HG02588 (cell line): ENCODE measurements around the gene POLR2L.

Experiments used
- ATAC-seq: cut with Tn5 transposase; IDR thresholded peaks from one replicate; pipeline ENCODE4 v1.9.1; 2021; ENCODE audit warnings: mild to moderate bottlenecking, moderate library complexity; ENCODE audit not compliant: unreplicated experiment

Gene POLR2L

GRCh38 chr11:828506-829175, 13.7 kb downstream of the POLR2L start:
- no peak for ATAC-seq

GRCh38 chr11:827897-828192, 14.5 kb downstream of the POLR2L start, which contains the start of gene CRACR2B:
CRACR2B (plus strand) TSS chr11:827919; CDS start chr11:828608, 689 bp downstream.
- no peak for ATAC-seq

- peak; percentile 29 for ATAC-seq
These were observed 15.0 kb downstream of the POLR2L start for GRCh38 chr11:827146-827896.

DNA sequence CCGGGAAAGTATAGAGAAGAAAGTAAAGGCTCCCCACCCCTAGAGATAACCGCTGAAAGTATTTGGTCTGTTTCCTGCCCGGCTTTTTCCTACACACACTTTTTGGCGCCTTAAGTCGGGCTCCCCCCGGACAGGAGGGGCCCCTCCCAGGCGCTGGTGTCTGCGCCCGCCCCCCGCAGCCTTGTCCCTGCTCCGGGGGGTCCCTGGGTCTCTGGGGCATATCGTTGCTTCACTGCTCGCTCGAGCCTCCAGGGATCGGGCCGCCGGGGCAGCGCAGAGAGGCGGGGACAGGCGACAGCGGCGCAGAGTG, 15.5 kb downstream of the POLR2L start:
- ATAC-seq: no peak

- ATAC-seq: no peak
These were observed 16.1 kb downstream of the POLR2L start for GRCh38 chr11:826227-826621.

GRCh38 chr11:825366-826226, 16.7 kb downstream of the POLR2L start:
- no peak for ATAC-seq

- ATAC-seq: no peak
These were observed 17.4 kb downstream of the POLR2L start for GRCh38 chr11:824942-825341.

DNA sequence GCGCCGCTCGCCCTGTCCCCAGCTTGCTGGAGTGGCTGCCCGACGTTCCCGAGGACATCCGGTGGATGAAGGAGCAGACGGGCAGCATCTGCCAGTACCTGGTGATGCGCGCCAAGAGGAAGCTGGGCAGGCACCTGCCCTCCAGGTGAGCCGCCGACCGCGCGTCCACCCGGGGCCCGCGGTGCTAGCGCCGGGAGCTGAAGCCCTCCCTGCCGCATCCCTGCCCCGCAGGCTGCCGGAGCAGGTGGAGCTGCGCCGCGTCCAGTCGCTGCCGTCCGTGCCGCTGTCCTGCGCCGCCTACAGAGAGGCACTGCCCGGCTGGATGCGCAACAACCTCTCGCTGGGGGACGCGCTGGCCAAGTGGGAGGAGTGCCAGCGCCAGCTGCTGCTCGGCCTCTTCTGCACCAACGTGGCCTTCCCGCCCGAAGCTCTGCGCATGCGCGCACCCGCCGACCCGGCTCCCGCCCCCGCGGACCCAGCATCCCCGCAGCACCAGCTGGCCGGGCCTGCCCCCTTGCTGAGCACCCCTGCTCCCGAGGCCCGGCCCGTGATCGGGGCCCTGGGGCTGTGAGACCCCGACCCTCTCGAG, 17.9 kb downstream of the POLR2L start:
- ATAC-seq: no peak

DNA sequence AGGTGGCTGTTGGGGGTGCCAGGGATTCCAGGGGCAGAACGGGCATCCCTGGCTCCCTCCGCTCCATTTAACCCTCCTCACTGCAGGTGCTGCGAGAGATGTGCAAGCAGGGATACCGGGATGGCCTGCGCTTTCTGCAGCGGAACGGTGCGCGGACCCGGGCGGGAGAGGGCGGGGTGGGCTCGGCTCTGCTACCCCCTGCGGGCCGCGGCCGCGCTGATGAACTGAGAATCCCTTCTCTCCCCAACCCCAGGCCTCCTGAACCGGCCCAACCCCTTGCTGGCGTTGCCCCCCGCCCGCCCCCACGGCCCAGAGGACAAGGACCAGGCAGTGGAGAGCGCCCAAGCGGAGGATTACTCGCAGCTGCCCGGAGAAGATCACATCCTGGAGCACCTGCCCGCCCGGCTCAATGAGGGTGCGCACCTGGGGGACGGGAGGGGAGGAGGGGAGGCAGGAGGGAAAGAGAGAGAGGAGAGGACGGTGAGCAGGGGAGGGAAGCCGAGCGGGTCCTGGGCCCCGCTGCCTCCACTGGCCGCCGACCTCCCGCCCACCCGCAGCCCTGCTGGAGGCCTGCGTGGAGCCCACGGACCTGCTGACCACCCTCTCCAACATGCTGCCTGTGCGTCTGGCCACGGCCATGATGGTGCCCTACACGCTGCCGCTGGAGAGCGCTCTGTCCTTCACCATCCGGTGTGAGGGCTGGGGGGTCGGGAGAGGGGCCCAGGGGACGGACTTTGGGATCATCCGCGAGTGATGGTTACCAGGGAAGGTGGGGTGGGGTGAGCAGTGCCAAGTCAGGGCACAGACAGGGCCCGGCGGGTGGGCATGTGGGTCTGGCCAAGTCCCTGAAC, 18.7 kb downstream of the POLR2L start:
- ATAC-seq: no peak

DNA sequence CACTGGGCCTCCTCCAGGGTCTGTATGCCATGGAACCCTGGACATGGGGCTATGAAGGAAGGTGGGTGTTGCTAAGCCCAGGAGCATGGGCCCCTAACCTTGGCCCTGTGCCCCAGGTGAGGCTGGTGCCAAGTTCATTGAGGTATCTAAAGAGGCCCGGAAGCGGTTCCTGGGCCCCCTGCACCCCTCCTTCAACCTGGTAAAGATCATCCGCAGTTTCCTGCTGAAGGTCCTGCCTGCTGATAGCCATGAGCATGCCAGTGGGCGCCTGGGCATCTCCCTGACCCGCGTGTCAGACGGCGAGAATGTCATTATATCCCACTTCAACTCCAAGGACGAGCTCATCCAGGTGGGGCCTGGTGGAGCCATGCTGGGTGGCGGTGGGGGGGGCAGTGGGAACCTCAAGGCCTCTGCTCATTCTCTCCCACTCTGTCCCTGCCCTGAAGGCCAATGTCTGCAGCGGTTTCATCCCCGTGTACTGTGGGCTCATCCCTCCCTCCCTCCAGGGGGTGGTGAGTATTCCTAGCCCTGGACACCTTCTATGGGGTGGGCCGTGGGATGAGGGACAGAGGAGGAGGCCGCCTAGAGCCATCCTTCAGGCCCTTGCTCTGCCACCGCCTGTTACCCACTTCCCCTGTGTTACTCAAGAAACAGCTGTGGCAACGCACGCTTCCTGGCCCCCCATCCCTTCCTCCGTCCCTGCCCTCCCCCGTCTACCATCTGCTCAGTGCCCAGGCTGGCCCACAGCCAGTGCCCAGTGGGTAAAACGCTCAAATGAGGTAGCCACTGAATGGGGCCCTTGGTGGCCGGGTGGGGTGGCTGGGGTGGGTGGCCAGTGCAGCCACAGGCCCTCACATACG, 20.6 kb downstream of the POLR2L start:
- no peak for ATAC-seq

- no peak for ATAC-seq
These were observed 21.4 kb downstream of the POLR2L start for GRCh38 chr11:820655-821511.

GRCh38 chr11:819943-820649, 22.2 kb downstream of the POLR2L start:
- ATAC-seq: peak; percentile 54

GRCh38 chr11:819129-819931, 23.0 kb downstream of the POLR2L start:
- ATAC-seq: peak; percentile 58

DNA sequence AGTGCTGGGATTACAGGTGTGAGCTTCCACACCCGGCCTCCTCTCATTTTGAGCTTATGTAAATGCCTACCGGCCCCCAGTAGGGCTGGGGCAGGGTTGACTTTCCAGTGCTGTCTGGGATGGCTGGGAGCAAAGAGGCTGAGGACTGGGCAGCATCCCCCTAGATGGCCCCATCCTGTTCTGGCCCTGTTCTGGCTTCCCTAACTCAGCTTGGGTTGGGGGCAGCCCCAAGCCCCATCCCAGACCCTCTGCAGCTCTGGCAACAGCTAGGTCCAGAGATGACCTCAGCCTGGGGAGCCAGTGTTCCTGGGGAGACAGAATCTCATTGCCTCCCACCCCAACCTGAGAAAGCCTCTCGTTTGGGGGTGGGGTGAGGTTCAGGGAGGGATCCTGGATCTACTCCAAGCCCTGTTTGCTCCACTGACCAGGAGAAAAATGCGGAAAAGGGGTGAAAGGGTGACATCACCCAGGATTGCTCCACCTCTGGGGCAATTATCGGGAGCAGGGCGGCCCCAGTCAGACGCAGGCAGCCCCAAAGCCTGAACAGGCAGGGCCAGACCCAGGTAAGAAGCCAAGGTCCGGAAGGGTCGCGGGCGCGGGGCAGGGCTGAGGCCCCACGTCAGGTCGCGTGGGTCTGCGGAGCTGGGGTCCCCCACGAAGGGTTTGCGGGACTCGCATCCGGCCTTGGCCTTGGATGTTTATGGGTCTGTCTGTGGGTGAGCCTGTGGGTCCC, 23.8 kb downstream of the POLR2L start, which contains the start of gene PNPLA2:
Gene PNPLA2 (plus strand): TSS at position 519 of the 733 bp plus-strand sequence. CDS start 805 bp downstream, outside the sequence.
- ATAC-seq: no peak

DNA sequence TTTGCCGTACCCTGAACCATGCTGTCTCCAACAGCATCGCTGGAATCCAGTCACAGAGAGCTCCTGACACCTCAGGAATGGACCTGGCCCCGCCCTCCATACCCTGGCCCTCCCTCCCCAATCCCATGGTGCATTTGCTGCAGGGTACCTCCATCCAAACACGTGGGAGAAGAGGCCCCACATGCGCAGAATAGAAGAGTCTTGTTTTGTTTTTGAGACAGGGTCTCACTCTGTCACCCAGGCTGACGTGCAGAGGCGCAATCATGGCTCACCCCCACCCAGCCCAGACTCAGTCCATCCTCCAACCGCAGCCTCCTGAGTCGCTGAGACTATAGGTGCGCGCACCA, 25.9 kb downstream of the POLR2L start:
- ATAC-seq: no peak

GRCh38 chr11:815675-816432, 26.5 kb downstream of the POLR2L start:
- no peak for ATAC-seq
